Mesenchymal stem cell (in vitro differentiated cells and primary cell): Measurements from ENCODE around the gene UNC80.

Experiments
- DNase-seq: peaks from one replicate; pipeline ENCODE4 v3.0.0-alpha.2; 2013
- H2AFZ ChIP-seq: one replicate; pipeline ENCODE4 v1.6.1; 2013; ENCODE audit warnings: low read depth, mild to moderate bottlenecking, control low read depth, inconsistent platforms, low read length, moderate library complexity
- H2AK5ac ChIP-seq: 2 replicates; pipeline ENCODE4 v1.6.1; 2013; ENCODE audit warnings: low read length, moderate library complexity, mild to moderate bottlenecking, inconsistent platforms; ENCODE audit not compliant: severe bottlenecking
- H2BK120ac ChIP-seq: one replicate; pipeline ENCODE4 v1.6.1; 2013; ENCODE audit warnings: low read depth, mild to moderate bottlenecking, inconsistent platforms, low read length, moderate library complexity
- H2BK12ac ChIP-seq, 2 experiments: one replicate each; pipeline ENCODE4 v1.6.1; 2013; ENCODE audit warnings: inconsistent platforms in 2 of 2, low read length in 2 of 2, mild to moderate bottlenecking in 2 of 2, moderate library complexity in 2 of 2, control low read depth in 1 of 2
- H2BK15ac ChIP-seq: one replicate; pipeline ENCODE4 v1.6.1; 2013; ENCODE audit warnings: mild to moderate bottlenecking, low read depth, inconsistent platforms; ENCODE audit not compliant: poor library complexity, severe bottlenecking
- H2BK5ac ChIP-seq: 2 replicates; pipeline ENCODE4 v1.6.1; 2013; ENCODE audit warnings: low read depth, mild to moderate bottlenecking, low read length, control low read depth, inconsistent platforms; ENCODE audit not compliant: poor library complexity, severe bottlenecking
- H3K14ac ChIP-seq, 2 experiments: one replicate each; pipeline ENCODE4 v1.6.1; 2013; ENCODE audit warnings: inconsistent platforms in 2 of 2, low read length in 2 of 2, control low read depth in 1 of 2, mild to moderate bottlenecking in 1 of 2, moderate library complexity in 1 of 2
- H3K18ac ChIP-seq, 2 experiments: one replicate each; pipeline ENCODE4 v1.6.1; 2013; ENCODE audit warnings: inconsistent platforms in 2 of 2, low read length in 2 of 2, control low read depth in 1 of 2, low read depth in 1 of 2, mild to moderate bottlenecking in 1 of 2
- H3K23ac ChIP-seq, 2 experiments: one replicate each; pipeline ENCODE4 v1.6.1; 2013; ENCODE audit warnings: inconsistent platforms in 2 of 2, low read length in 2 of 2, mild to moderate bottlenecking in 2 of 2, moderate library complexity in 2 of 2, control low read depth in 1 of 2
- H3K27ac ChIP-seq: 2 replicates; pipeline ENCODE4 v1.5.1; 2013; ENCODE audit warnings: mild to moderate bottlenecking, moderate library complexity, low read length, control low read depth, inconsistent platforms; ENCODE audit not compliant: poor library complexity, severe bottlenecking
- H3K27me3 ChIP-seq, 2 experiments: 2 replicates each; pipeline versions ENCODE4 v1.6.1 to v1.7.0; 2013; ENCODE audit warnings: low read length in 2 of 2, mild to moderate bottlenecking in 2 of 2, moderate library complexity in 2 of 2, control low read depth in 1 of 2, inconsistent platforms in 1 of 2; ENCODE audit not compliant: control insufficient read depth in 1 of 2, insufficient read depth in 1 of 2
- H3K36me3 ChIP-seq, 2 experiments: 2 replicates each; pipeline versions ENCODE4 v1.6.1 to v1.7.0; 2013; ENCODE audit warnings: low read length in 2 of 2, control low read depth in 1 of 2, inconsistent platforms in 1 of 2, low read depth in 1 of 2, mild to moderate bottlenecking in 1 of 2; ENCODE audit not compliant: insufficient read depth in 2 of 2, control insufficient read depth in 1 of 2
- H3K4ac ChIP-seq, 2 experiments: one replicate each; pipeline ENCODE4 v1.6.1; 2013; ENCODE audit warnings: inconsistent platforms in 2 of 2, low read length in 2 of 2, mild to moderate bottlenecking in 2 of 2, moderate library complexity in 2 of 2, control low read depth in 1 of 2, low read depth in 1 of 2
- H3K4me1 ChIP-seq: 2 replicates; pipeline ENCODE4 v1.6.1; 2013; ENCODE audit warnings: low read depth, low read length, control low read depth; ENCODE audit not compliant: control insufficient read depth, insufficient read depth
- H3K4me2 ChIP-seq: 2 replicates; pipeline ENCODE4 v1.6.1; 2013; ENCODE audit warnings: low read length, mild to moderate bottlenecking, inconsistent platforms; ENCODE audit not compliant: poor library complexity, severe bottlenecking
- H3K4me3 ChIP-seq, 2 experiments: 2 replicates each; pipeline versions ENCODE4 v1.5.1 to v1.7.0; 2013; ENCODE audit warnings: low read length in 2 of 2, mild to moderate bottlenecking in 2 of 2, control low read depth in 1 of 2, low read depth in 1 of 2; ENCODE audit not compliant: insufficient read depth in 1 of 2
- H3K79me1 ChIP-seq: replicated peaks from 2 replicates; pipeline ENCODE4 v1.6.1; 2013; ENCODE audit warnings: mild to moderate bottlenecking, control low read depth, low read length, inconsistent platforms; ENCODE audit not compliant: poor library complexity, severe bottlenecking
- H3K9ac ChIP-seq: 2 replicates; pipeline ENCODE4 v1.7.0; 2013; ENCODE audit warnings: mild to moderate bottlenecking, low read length, moderate library complexity
- H3K9me3 ChIP-seq: 2 replicates; pipeline ENCODE4 v1.7.0; 2013; ENCODE audit warnings: mild to moderate bottlenecking, low read length; ENCODE audit not compliant: control insufficient read depth
- H4K8ac ChIP-seq: one replicate; pipeline ENCODE4 v1.6.1; 2013; ENCODE audit warnings: inconsistent platforms, mild to moderate bottlenecking, low read length, moderate library complexity
- H4K91ac ChIP-seq: one replicate; pipeline ENCODE4 v1.6.1; 2013; ENCODE audit warnings: mild to moderate bottlenecking, low read length, inconsistent platforms
- WGBS: methylation state at CpG from one replicate; pipeline ENCODE4 v1.1.7; 2013; ENCODE audit warnings: mixed read lengths; 5-methylcytosine and 5-hydroxymethylcytosine counted together

The UNC80 gene

GRCh38 chr2:209946539-209946938, 174.9 kb downstream of the UNC80 start:
- no peaks in the 10 kb centered on the region for H3K27me3 ChIP-seq
- no peaks in the 10 kb centered on the region for H3K36me3 ChIP-seq
- DNase-seq = no peak
- H2BK5ac ChIP-seq = no peak overlapping the region
- no peak overlapping the region for H2AFZ ChIP-seq
- H3K14ac ChIP-seq = no peak overlapping the region
- H3K4ac ChIP-seq = no peak overlapping the region
- H2BK15ac ChIP-seq = no peak overlapping the region
- no peak overlapping the region for H3K4me2 ChIP-seq
- H2BK12ac ChIP-seq = no peak overlapping the region
- no peaks in the 10 kb centered on the region for H3K79me1 ChIP-seq
- H3K27ac ChIP-seq = no peak overlapping the region
- peaks cover 3% of the 10 kb centered on the region for H3K4me1 ChIP-seq
- no peak overlapping the region for H3K18ac ChIP-seq
- no peak overlapping the region for H3K23ac ChIP-seq
- H2BK120ac ChIP-seq = no peak overlapping the region
- no peak overlapping the region for H3K4me3 ChIP-seq
- H4K91ac ChIP-seq = no peak overlapping the region
- no peak overlapping the region for H3K9ac ChIP-seq
- WGBS = 60% methylated on average over 1 of the region's 1 CpG
- no peak overlapping the region for H2AK5ac ChIP-seq
- no peak overlapping the region for H4K8ac ChIP-seq
- no peaks in the 10 kb centered on the region for H3K9me3 ChIP-seq

DNA sequence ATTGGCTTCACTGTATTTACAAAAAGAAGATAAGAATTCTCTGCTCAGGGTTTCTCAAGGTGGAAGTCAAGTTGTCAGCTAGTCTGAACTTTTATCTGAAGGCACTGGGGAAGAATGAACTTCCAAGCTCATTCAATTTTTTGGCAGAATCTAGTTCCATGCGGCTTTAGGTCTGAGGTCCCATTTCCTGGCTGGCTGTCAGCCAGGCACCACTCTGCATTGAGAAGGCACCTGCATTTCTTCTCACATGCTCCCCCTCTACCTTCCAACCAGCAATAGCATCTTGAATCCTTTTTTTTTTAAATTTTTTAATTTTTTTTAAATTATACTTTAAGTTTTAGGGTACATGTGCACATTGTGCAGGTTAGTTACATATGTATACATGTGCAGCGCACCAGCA, 184.6 kb downstream of the UNC80 start:
- H3K4me3 ChIP-seq = no peak overlapping the region
- H3K9me3 ChIP-seq = no peaks in the 10 kb centered on the region
- no peak overlapping the region for H3K4ac ChIP-seq
- no peak overlapping the region for H2AFZ ChIP-seq
- H4K91ac ChIP-seq = no peak overlapping the region
- no peak overlapping the region for H2BK12ac ChIP-seq
- no peaks in the 10 kb centered on the region for H3K27me3 ChIP-seq
- H2BK120ac ChIP-seq = no peak overlapping the region
- no peak overlapping the region for H3K4me2 ChIP-seq
- H2AK5ac ChIP-seq = no peak overlapping the region
- no peak for DNase-seq
- WGBS = 100% methylated on average over 2 of the region's 2 CpGs
- no peak overlapping the region for H2BK15ac ChIP-seq
- H3K23ac ChIP-seq = no peak overlapping the region
- no peak overlapping the region for H3K18ac ChIP-seq
- no peak overlapping the region for H2BK5ac ChIP-seq
- no peak overlapping the region for H3K9ac ChIP-seq
- no peak overlapping the region for H3K14ac ChIP-seq
- no peak overlapping the region for H3K27ac ChIP-seq
- no peak overlapping the region for H4K8ac ChIP-seq
- no peaks in the 10 kb centered on the region for H3K79me1 ChIP-seq
- no peaks in the 10 kb centered on the region for H3K36me3 ChIP-seq
- peaks cover 4% of the 10 kb centered on the region for H3K4me1 ChIP-seq

DNA sequence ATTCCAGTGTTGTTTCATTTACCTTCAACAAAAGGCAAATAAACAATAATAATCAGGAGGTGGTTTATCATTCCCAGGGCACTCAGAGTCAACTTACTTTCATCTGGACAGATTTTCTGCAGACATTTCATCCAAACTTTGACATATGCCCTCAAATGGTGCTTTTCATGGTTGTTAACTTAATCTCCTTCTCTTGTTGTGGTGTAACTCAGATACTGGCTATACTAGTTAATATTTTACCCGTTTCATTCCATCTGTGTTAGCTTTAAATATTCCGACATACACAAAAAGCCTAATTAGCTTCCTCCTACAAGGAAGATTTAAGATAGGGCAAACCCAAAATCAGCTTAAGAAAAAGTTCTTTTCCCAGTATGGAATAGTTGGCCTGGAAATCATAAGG, 186.4 kb downstream of the UNC80 start:
- Histone ChIP-seq H3K4ac (no peak overlapping the region), H3K9ac (no peak overlapping the region), H2BK15ac (no peak overlapping the region), H3K18ac (no peak overlapping the region), H2AFZ (no peak overlapping the region), H3K4me3 (no peak overlapping the region), H2BK12ac (no peak overlapping the region), H2AK5ac (no peak overlapping the region), H3K79me1 (no peaks in the 10 kb centered on the region), H3K27me3 (no peaks in the 10 kb centered on the region), H2BK5ac (no peak overlapping the region), H3K27ac (peak overlapping the region; percentile 18), H3K36me3 (no peaks in the 10 kb centered on the region), H2BK120ac (no peak overlapping the region), H3K14ac (no peak overlapping the region), H4K91ac (no peak overlapping the region), H3K9me3 (no peaks in the 10 kb centered on the region), H3K23ac (no peak overlapping the region), H3K4me1 (peaks cover 4% of the 10 kb centered on the region), H3K4me2 (no peak overlapping the region), H4K8ac (no peak overlapping the region)
- WGBS = no CpG with 5 or more reads among the region's 2 CpGs
- DNase-seq = no peak

DNA sequence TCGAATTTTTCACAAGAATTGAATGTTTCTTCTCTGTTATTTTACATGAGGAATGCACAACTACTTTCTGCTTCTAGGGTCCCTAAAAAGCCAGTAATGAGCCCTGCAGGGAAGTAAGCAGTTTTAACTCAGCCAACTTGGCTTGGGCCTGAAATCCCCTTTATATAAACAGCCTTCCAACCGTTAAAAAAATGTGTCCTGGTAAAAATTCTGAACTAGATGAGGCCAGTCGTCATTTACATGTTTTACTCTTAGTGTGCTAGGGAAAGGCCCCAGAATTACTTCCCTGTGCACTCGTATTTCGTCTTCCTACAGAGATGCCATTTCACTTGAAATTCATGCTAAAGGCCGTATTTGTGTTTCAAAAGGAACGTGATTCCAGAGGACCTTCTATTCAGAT, 188.4 kb downstream of the UNC80 start:
- no peak overlapping the region for H2AFZ ChIP-seq
- H3K27ac ChIP-seq = peak overlapping the region; percentile 90
- peaks cover 4% of the 10 kb centered on the region for H3K4me1 ChIP-seq
- H2BK15ac ChIP-seq = no peak overlapping the region
- no peak overlapping the region for H3K4me3 ChIP-seq
- H3K23ac ChIP-seq = no peak overlapping the region
- no peaks in the 10 kb centered on the region for H3K27me3 ChIP-seq
- no peak overlapping the region for H4K91ac ChIP-seq
- no peak overlapping the region for H4K8ac ChIP-seq
- no peak overlapping the region for H2BK5ac ChIP-seq
- DNase-seq = no peak
- no peak overlapping the region for H2BK120ac ChIP-seq
- no peak overlapping the region for H3K14ac ChIP-seq
- no peak overlapping the region for H3K9ac ChIP-seq
- H3K4ac ChIP-seq = no peak overlapping the region
- no peak overlapping the region for H3K4me2 ChIP-seq
- no peaks in the 10 kb centered on the region for H3K9me3 ChIP-seq
- no peak overlapping the region for H2AK5ac ChIP-seq
- H3K18ac ChIP-seq = no peak overlapping the region
- no peak overlapping the region for H2BK12ac ChIP-seq
- 48% methylated on average over 6 of the region's 7 CpGs for WGBS
- H3K36me3 ChIP-seq = no peaks in the 10 kb centered on the region
- no peaks in the 10 kb centered on the region for H3K79me1 ChIP-seq
